ENCODE measurements around the gene SDF4.

The SDF4 gene

DNA sequence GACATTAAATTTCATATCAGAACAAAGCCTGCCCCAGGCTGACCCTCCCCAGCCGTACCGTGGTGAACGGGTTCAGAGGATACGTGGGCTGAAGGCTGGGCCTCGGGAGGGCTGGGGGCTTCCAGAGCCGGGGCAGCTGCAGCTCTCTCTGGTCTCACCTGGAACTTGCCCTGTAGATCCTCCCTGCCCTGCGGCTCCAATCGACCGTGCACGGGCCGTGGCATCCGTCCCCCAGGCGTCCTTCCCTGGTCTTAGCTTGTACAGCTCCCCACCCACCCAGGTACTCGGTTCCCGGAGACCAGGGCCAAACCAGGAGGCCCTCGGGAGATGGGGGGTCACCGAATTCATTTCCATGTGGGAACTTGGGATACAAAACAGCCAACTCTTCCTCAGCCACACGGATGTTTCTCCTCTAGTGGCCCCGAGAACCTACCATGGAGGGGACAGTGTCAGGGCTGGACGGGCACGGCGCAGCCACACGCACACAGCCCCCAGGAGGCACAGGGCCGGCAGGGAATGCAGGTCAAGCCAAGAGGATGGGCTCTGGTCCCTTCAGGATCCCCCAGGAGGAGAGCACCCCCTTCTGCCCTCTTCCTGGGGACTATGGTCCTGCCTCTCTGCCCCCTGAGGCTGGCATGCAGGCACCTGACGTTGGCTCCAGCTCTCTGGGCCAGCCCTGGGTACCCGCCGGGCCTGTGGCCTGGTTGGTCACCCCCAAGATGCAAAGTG, 3.4 kb upstream of the SDF4 start:
- peak overlapping the region; percentile 61; the same call in 1 of the 2 replicates for H3K27ac ChIP-seq
- TF ChIP-seq, protein P1, sequence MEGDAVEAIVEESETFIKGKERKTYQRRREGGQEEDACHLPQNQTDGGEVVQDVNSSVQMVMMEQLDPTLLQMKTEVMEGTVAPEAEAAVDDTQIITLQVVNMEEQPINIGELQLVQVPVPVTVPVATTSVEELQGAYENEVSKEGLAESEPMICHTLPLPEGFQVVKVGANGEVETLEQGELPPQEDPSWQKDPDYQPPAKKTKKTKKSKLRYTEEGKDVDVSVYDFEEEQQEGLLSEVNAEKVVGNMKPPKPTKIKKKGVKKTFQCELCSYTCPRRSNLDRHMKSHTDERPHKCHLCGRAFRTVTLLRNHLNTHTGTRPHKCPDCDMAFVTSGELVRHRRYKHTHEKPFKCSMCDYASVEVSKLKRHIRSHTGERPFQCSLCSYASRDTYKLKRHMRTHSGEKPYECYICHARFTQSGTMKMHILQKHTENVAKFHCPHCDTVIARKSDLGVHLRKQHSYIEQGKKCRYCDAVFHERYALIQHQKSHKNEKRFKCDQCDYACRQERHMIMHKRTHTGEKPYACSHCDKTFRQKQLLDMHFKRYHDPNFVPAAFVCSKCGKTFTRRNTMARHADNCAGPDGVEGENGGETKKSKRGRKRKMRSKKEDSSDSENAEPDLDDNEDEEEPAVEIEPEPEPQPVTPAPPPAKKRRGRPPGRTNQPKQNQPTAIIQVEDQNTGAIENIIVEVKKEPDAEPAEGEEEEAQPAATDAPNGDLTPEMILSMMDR (conservative IDR thresholded peaks at IDR 0.05), result no peak

DNA sequence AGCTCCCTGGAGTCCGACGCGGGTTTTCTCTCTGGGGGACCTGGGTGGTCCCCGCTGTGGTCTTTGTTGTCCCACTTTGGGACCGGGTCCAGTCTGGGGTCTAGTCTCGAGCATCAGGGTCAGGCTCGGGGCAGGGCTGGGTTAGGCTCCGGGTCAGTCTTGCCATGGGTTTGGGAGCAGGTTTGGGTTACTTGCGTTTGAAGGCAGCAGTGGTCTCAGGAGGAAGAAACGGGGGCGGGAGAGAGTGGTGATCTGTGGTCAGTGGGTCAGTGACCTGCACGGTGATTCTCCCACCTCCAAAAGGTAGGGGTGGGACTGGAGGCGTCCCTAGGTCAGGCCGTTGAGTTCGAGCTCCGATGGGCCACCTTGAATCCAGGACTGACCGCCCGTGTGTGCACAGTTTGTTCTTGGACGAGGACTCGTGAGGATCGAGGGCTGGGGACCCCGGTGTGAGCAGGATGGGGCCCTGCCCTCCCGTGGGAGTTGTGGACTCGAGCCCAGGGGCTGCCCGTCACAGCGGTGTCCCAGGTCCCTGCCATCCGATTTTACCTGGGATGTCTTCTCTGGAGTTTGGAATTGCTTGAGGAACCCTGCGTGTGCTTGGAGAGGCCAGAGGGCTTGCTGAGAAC, 2.5 kb upstream of the SDF4 start:
- peak overlapping the region; percentile 14; the same call in 1 of the 2 replicates for H3K27ac ChIP-seq

DNA sequence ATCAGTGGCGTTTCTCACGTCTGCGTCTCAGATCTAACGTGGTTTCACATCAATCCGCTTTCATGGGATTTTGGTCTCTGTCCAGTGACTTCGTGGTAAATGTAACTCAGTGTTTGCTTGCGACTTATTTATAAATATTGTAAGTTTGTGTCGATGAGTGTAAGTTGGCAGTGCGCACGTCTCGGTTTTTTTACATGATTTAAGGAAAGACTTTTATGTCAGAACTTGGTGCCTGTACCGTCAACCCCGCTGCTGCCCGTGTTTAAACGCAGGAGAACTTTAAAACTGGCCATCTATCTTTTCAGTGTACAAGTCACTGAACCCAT, 1.7 kb upstream of the SDF4 start:
- peak overlapping the region; percentile 14; the same call in 1 of the 2 replicates for H3K27ac ChIP-seq
- TF ChIP-seq, protein P1 (conservative IDR thresholded peaks at IDR 0.05), result no peak

More for the DNA sequence above, 2.5 kb upstream of the SDF4 start:
- TF ChIP-seq, protein P1 (conservative IDR thresholded peaks at IDR 0.05), result no peak

DNA sequence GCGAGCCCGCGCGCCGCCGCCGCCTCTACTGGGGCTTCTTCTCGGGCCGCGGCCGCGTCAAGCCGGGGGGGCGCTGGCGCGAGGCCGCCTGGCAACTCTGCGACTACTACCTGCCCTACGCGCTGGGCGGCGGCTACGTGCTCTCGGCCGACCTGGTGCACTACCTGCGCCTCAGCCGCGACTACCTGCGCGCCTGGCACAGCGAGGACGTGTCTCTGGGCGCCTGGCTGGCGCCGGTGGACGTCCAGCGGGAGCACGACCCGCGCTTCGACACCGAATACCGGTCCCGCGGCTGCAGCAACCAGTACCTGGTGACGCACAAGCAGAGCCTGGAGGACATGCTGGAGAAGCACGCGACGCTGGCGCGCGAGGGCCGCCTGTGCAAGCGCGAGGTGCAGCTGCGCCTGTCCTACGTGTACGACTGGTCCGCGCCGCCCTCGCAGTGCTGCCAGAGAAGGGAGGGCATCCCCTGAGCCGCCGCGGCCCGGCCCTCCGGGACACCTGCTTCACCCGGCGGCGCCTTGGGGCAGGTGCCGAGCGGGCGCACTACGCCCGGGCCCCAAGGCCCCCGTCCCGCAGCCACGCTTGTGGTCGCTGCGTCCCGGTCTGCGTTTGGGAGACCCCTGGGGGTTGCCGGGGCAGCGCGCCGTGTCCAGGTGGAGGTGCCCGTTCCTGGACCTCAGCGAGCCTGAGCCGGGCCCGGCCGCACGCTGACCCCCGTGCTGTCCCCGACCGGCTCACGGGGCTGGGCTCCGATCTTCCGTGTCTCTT, 1.2 kb upstream of the SDF4 start:
- peak overlapping the region; percentile 97 for H3K27ac ChIP-seq
- TF ChIP-seq, protein P1 (conservative IDR thresholded peaks at IDR 0.05), result no peak

DNA sequence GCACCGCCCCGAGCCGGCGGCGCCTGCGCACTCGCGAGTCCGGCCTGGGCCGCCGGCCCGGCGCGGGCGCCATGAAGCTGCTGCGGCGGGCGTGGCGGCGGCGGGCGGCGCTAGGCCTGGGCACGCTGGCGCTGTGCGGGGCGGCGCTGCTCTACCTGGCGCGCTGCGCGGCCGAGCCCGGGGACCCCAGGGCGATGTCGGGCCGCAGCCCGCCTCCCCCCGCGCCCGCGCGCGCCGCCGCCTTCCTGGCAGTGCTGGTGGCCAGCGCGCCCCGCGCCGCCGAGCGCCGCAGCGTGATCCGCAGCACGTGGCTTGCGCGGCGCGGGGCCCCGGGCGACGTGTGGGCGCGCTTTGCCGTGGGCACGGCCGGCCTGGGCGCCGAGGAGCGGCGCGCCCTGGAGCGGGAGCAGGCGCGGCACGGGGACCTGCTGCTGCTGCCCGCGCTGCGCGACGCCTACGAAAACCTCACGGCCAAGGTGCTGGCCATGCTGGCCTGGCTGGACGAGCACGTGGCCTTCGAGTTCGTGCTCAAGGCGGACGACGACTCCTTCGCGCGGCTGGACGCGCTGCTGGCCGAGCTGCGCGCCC, 501 bp upstream of the SDF4 start, which contains the start of gene B3GALT6:
B3GALT6 (plus strand) TSS at position 30 of the 588 bp plus-strand sequence; CDS start at position 72, 42 bp downstream.
- H3K27ac ChIP-seq, result peak within 1 kb of the TSS; percentile 97
- TF ChIP-seq, protein P1 (conservative IDR thresholded peaks at IDR 0.05), result no peak

DNA sequence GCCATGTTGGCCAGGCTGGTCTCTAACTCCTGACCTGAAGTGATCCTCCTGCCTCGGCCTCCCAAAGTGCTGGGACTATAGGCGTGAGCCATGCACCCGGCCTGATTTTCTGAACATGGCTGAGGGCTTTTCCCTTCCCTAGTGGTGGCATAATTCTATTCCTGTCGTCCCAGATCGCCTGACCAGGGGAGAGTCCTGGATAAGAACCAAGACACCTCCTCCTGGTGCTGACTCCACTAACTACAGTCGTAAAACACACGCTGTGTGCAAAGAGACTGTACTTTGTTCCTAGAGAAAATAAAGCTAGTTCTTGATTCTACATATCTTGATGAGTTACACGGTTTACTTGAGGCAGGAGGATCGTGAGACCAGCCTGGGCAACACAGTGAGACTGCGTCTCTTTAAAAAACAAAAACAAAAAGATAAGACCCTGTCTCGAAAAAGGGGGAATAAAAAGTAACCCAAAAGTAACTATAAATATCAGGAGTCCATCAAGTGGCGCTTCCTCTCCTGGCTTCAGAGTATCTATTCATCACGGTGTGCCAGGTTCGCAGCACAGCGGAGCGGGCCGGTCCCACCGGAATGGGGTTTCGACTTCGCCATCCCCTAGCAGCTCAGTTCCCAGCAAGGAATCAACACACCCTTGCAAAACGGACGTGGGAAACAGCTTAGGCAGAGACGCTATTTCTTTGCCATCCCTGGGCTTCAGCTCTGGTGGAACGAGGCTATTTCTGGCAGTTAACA, 973 bp downstream of the SDF4 start:
- TF ChIP-seq, protein P1 (conservative IDR thresholded peaks at IDR 0.05), result peak; percentile 51
- H3K27ac ChIP-seq, result peak overlapping the region; percentile 97

Measured in VCaP (cell line).